GM18505 (cell line): ENCODE data around the gene CCDC92.

Experiments
- ATAC-seq: cut with Tn5 transposase; IDR thresholded peaks from one replicate; pipeline ENCODE4 v1.9.1; 2021; ENCODE audit not compliant: unreplicated experiment
- POLR2A ChIP-seq: IDR thresholded peaks from 4 replicates; pipeline ENCODE4 v1.6.1; 2011; ENCODE audit warnings: borderline replicate concordance; ENCODE audit not compliant: insufficient read depth, insufficient read length; ENCODE audit errors: extremely low read depth

CCDC92 gene

GRCh38 chr12:123972457-123973401 lies at the start of gene CCDC92, which contains the start of gene ZNF664:
CCDC92 (minus strand) TSS chr12:123972831; CDS start chr12:123944305, 28,526 bp downstream.
ZNF664 (plus strand) TSS chr12:123973215; CDS start chr12:124012145, 38,930 bp downstream.
- peak; percentile 80 for ATAC-seq
- TF ChIP-seq POLR2A, result peak; percentile 66

DNA sequence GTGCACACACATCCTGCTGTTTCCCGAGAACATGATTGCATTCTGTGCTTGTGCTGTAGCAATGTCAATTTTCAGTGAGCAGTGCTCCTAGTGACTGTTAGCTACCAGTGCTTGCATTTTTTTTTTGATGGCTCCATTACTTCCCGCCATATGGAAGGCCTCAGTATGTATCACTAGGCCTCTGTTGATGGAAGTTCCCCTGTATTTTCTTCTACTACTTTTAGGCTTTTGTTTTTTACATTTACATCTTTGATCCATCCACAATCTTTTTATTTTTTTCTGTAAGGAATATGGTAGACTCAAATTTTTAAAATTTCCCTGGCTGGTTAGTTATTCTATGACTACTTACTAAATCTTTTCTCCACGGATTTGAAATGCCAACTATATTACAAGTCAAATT lies 49.5 kb upstream of the CCDC92 start:
- no peak for ATAC-seq
- no peak for TF ChIP-seq POLR2A

DNA sequence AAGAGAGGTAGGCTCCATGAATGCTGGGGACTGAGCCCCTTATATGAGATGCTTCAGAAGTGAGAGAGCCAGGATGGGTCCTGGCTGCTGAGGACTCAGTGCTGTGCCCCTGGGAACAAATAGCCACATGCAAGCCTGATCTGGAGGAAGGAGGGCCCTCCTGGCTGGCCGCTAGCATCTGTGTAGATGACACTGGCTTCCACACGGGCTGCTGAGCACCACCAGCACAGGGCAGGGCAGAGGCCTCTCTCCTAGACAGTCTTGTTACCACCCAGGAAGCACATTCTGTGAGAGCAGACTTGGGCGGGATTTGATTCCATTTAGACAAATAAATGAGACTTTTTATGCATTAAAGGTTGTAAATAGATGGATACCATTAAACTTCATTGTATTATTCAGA lies 48.4 kb upstream of the CCDC92 start:
- ATAC-seq, result no peak
- TF ChIP-seq POLR2A, result no peak

GRCh38 chr12:124020514-124020949 lies 47.9 kb upstream of the CCDC92 start:
- ATAC-seq, result no peak
- no peak for TF ChIP-seq POLR2A

GRCh38 chr12:124019115-124019514 lies 46.5 kb upstream of the CCDC92 start:
- ATAC-seq, result no peak
- no peak for TF ChIP-seq POLR2A

DNA sequence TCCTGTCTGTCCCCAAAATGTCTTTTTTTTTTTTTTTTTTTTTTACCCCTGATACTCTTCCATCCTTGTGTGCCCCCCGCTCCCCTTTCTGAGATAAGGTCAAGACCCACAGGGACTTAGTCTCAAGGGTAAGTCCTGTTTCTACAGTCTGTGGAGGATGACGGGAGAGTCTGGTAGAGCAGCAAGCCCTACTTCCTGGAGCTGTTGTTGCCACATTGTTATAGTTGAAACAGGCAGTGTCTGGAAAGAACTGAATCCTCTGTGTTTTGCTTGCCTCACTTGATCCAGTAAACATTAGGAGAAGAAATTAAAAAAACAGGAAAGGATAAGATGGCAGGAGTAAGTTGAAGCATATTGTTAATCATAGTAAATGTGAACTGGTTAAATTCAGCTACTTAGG lies 45.9 kb upstream of the CCDC92 start:
- TF ChIP-seq POLR2A, result no peak
- no peak for ATAC-seq

DNA sequence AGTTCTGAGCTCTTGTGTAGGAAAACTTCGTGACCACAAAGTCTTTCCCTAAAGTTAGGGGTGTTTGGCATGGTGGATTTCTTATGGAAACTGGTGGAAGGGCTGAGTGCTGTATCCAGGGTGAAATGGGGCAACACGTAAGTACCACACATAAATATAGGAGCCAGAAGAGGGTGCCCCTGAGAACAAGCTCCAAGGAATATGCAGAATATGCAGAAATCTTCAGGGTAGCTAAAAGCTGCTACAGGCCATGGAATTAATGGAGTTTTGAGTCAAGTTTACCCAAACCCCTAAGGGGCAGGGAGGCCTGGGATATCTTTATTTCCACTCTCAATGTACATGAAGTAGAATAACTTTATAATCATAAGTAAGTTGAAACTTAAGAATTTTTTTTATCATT lies 44.4 kb upstream of the CCDC92 start:
- ATAC-seq, result no peak
- no peak for TF ChIP-seq POLR2A

GRCh38 chr12:124015494-124016461 lies 43.1 kb upstream of the CCDC92 start:
- ATAC-seq, result no peak
- TF ChIP-seq POLR2A, result no peak

- TF ChIP-seq POLR2A, result no peak
- no peak for ATAC-seq
Measured at GRCh38 chr12:124013073-124013472, 40.4 kb upstream of the CCDC92 start.

DNA sequence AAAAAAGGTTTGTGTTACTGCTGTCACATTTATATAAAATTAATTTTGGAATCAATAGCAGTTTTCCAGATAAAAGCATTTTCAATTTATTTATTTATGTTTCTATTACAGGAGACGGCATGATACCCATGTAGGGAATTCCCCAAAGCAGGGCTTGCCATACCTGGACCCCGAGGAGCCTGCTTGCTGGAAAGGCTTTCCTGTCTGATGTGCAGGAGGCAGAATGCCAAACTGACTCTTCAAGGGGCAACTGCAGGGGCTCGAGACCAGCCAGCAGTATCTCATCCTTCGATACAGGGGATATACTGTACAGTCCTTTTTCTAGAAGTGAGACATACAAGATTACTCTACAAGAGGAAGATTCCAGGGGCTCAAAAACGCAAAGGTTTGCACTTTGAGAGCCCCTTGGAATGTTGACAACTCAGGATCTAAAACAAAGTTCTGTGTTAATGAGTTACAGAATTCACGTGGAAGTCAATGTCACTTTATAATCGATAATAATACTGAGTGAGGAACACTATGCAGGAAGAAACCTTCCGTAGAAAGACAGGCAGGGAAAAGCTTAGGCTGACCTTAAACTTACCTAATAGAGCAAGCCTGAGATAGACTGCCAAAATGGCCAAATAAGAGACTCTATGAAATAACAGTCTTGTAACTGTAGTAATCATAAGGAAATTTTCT lies 38.9 kb upstream of the CCDC92 start:
- ATAC-seq, result no peak
- TF ChIP-seq POLR2A, result no peak

GRCh38 chr12:124010687-124011086 lies 38.1 kb upstream of the CCDC92 start:
- TF ChIP-seq POLR2A, result no peak
- no peak for ATAC-seq

GRCh38 chr12:124009781-124010180 lies 37.1 kb upstream of the CCDC92 start:
- TF ChIP-seq POLR2A, result no peak
- no peak for ATAC-seq

DNA sequence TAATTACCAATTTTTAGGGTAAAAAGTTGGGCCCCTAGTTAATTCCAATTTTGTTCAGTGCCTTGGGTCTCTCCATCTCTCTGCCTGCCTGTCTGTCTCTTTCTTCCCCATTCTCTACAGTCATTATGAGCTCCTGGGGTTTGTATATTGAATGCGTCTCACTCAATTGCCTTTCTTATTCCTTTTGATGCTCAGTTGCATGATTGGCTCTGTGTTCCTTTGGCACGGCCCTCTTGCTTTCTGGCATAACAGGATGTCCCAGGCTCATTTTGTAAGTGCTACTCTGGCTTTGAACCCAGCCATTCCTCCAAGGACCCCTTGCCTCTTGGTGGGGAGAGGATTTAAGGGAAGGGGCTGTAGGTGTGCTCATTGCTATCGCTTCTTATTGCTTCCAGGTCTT lies 36.0 kb upstream of the CCDC92 start:
- TF ChIP-seq POLR2A, result no peak
- ATAC-seq, result no peak
